OCI-LY3 (cell line): ENCODE data around the gene CDK12.
"Not testable (repeated sequence)": the region's sequence is repeated elsewhere in the genome, so short reads cannot be mapped to it uniquely, and the experiment has no call there.

Experiments used
- H2AFZ ChIP-seq: fragments of 200-600, 300-600 bp; shearing (Covaris generic); 2 replicates; pipeline ENCODE4 v1.6.0; 2014; ENCODE audit warnings: antibody characterized with exemption, low read depth, low read length
- H3K27ac ChIP-seq: fragments of 200-600, 300-600 bp; sonication (generic); 2 replicates; pipeline ENCODE4 v1.5.1; 2014; ENCODE audit warnings: mild to moderate bottlenecking, low read length, moderate library complexity, mixed read lengths
- H3K27me3 ChIP-seq: fragments of 200-600, 300-600 bp; sonication (generic); 2 replicates; pipeline ENCODE4 v1.6.1; 2014; ENCODE audit warnings: low read depth, low read length, mixed read lengths
- H3K36me3 ChIP-seq: fragments of 200-600, 300-600 bp; sonication (generic); replicated peaks from 2 replicates; pipeline ENCODE3; 2014; ENCODE audit warnings: low read depth, low read length, mixed read lengths
- H3K4me1 ChIP-seq: fragments of 300-600, 200-600 bp; sonication (generic); 2 replicates; pipeline ENCODE4 v1.6.1; 2014; ENCODE audit warnings: low read length, mixed read lengths
- H3K4me2 ChIP-seq: fragments of 200-600, 300-600 bp; sonication (generic); 2 replicates; pipeline ENCODE4 v1.6.1; 2014; ENCODE audit warnings: low read length, mixed read lengths
- H3K4me3 ChIP-seq: fragments of 300-600, 200-600 bp; sonication (generic); 2 replicates; pipeline ENCODE4 v1.5.1; 2014; ENCODE audit warnings: antibody characterized with exemption, mild to moderate bottlenecking, low read length, moderate library complexity
- H3K79me2 ChIP-seq: fragments of 300-600, 200-600 bp; shearing (Covaris generic); 2 replicates; pipeline ENCODE4 v1.6.1; 2014; ENCODE audit warnings: mild to moderate bottlenecking, low read length, mixed read lengths
- H3K9ac ChIP-seq: fragments of 300-600, 200-600 bp; shearing (Covaris generic); 2 replicates; pipeline ENCODE4 v1.6.0; 2014; ENCODE audit warnings: mild to moderate bottlenecking, low read length, moderate library complexity
- H3K9me3 ChIP-seq: fragments of 200-600, 300-600 bp; shearing (Covaris generic); 2 replicates; pipeline ENCODE4 v1.6.1; 2014; ENCODE audit warnings: low read length, mixed read lengths; ENCODE audit not compliant: insufficient read depth
- H4K20me1 ChIP-seq: fragments of 200-600, 300-600 bp; sonication (generic); 2 replicates; pipeline ENCODE4 v1.6.1; 2016; ENCODE audit warnings: low read length, mixed read lengths; ENCODE audit not compliant: insufficient read depth
- EZH2phosphoT487 ChIP-seq: fragments of 200-600 bp; shearing (Covaris generic); IDR thresholded peaks from 2 replicates; pipeline ENCODE4 v1.6.1; 2018; ENCODE audit warnings: antibody characterized with exemption, mixed run types, low read depth
- TF ChIP-seq, protein P1 (sequence below): fragments of 200-600, 300-600 bp; sonication (generic); IDR thresholded peaks from 2 replicates; pipeline ENCODE4 v1.5.1; 2014; ENCODE audit warnings: antibody characterized with exemption, low read length, low read depth

Gene CDK12

DNA sequence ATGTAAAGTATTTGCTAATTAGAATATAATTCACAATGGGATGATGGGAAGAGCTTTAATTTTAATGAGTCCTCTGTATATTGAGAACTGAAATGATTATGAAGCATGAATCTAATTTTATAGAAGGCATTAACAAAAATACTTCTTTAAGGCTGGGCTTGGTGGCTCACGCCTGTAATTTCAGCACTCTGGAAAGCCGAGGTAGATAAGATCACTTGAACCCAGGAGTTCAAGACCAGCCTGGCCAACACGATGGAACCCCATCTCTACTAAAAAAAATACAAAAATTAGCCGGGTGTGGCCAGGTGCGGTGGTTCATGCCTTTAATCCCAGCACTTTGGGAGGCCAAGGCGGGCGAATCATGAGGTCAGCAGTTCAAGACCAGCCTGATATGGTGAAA lies 12.0 kb downstream of the CDK12 start:
- TF ChIP-seq, protein P1, sequence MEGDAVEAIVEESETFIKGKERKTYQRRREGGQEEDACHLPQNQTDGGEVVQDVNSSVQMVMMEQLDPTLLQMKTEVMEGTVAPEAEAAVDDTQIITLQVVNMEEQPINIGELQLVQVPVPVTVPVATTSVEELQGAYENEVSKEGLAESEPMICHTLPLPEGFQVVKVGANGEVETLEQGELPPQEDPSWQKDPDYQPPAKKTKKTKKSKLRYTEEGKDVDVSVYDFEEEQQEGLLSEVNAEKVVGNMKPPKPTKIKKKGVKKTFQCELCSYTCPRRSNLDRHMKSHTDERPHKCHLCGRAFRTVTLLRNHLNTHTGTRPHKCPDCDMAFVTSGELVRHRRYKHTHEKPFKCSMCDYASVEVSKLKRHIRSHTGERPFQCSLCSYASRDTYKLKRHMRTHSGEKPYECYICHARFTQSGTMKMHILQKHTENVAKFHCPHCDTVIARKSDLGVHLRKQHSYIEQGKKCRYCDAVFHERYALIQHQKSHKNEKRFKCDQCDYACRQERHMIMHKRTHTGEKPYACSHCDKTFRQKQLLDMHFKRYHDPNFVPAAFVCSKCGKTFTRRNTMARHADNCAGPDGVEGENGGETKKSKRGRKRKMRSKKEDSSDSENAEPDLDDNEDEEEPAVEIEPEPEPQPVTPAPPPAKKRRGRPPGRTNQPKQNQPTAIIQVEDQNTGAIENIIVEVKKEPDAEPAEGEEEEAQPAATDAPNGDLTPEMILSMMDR = no peak
- no peak for TF ChIP-seq EZH2phosphoT487
- H3K27me3 ChIP-seq = no peaks in the 10 kb centered on the region
- no peaks in the 10 kb centered on the region for H3K9me3 ChIP-seq
- H3K36me3 ChIP-seq = peaks cover 30% of the 10 kb centered on the region
- H3K9ac ChIP-seq = no peak overlapping the region
- H3K4me1 ChIP-seq = no peaks in the 10 kb centered on the region
- no peak overlapping the region for H2AFZ ChIP-seq
- no peak overlapping the region for H3K4me3 ChIP-seq
- H3K27ac ChIP-seq = no peak overlapping the region
- H3K79me2 ChIP-seq = peaks cover 84% of the 10 kb centered on the region
- H4K20me1 ChIP-seq = 0 out of 2 replicates have a peak, but pooled peaks cover 6% of the 10 kb centered on the region
- no peak overlapping the region for H3K4me2 ChIP-seq

DNA sequence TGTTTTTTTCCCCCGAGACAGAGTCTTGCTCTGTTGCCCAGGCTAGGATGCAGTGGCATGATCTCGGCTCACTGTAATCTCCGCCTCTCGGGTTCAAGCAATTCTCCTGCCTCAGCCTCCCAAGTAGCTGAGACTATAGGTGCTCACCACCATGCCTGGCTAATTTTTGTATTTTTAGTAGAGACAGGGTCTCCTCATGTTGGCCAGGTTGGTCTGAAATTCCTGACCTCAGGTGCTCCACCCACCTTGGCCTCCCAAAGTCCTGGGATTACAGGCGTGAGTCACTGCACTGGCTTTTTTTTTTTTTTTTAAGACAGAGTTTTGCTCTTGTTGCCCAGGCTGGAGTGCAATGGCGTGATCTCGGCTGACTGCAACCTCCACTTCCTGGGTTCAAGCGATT lies 18.3 kb downstream of the CDK12 start:
- not testable (repeated sequence) for H2AFZ ChIP-seq, H3K4me2 ChIP-seq, H3K27me3 ChIP-seq, H3K4me3 ChIP-seq, H4K20me1 ChIP-seq, H3K9me3 ChIP-seq, H3K27ac ChIP-seq, H3K9ac ChIP-seq
- Histone ChIP-seq H3K4me1 (peaks cover 25% of the 10 kb centered on the region), H3K36me3 (peaks cover 15% of the 10 kb centered on the region), H3K79me2 (peaks cover 72% of the 10 kb centered on the region)

DNA sequence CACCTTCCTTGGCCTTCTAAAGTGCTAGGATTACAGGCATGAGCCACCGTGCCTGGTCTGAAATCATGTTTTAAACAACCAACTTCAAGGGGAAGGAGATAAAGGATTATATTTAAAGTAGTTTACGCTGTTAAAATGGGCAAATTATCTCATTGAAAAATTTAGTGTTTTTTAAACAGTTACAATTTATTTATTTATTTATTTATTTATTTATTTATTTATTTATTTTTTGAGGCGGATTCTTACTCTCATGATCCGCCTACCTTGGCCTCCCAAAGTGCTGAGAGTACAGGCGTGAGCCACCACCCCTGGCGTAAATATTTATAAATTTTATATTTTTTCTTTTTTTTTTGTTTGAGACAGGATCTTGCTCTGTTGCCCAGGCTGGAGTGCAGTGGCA lies 22.2 kb downstream of the CDK12 start:
- Histone ChIP-seq H3K4me3 (no peak overlapping the region), H3K36me3 (peaks cover 22% of the 10 kb centered on the region), H2AFZ (no peak overlapping the region), H3K9ac (no peak overlapping the region), H3K27me3 (no peaks in the 10 kb centered on the region), H3K27ac (peak overlapping the region; percentile 96), H3K4me1 (peaks cover 63% of the 10 kb centered on the region), H4K20me1 (no peaks in the 10 kb centered on the region; the same call in 1 of the 2 replicates), H3K9me3 (no peaks in the 10 kb centered on the region), H3K4me2 (no peak overlapping the region), H3K79me2 (peaks cover 80% of the 10 kb centered on the region)
- TF ChIP-seq, protein P1 = no peak
- TF ChIP-seq EZH2phosphoT487 = no peak

DNA sequence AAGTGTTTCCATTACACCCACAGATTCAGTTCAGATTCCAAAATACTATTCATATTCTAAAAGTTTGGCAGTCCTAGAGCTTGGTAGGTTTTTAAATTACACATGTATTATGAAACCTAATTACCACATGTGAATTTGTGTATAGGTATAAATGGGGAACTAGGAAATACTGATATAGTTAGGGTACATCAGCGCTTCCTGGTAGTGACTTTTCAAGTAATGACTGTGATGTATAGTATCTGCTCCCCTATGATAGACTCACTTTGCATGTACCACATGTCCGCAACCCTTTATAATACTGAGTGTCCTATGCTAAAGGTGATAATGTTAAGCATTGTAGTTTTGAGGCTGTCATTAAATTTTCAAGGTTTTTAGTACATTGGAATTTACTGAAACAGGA lies 22.9 kb downstream of the CDK12 start:
- H3K9ac ChIP-seq = peak overlapping the region; percentile 52
- H3K27me3 ChIP-seq = no peaks in the 10 kb centered on the region
- peak overlapping the region; percentile 96 for H3K27ac ChIP-seq
- peak overlapping the region; percentile 71 for H3K4me2 ChIP-seq
- H3K79me2 ChIP-seq = peaks cover 82% of the 10 kb centered on the region
- no peak overlapping the region for H2AFZ ChIP-seq
- peaks cover 70% of the 10 kb centered on the region for H3K4me1 ChIP-seq
- TF ChIP-seq, protein P1 = no peak
- TF ChIP-seq EZH2phosphoT487 = no peak
- H4K20me1 ChIP-seq = no peaks in the 10 kb centered on the region; the same call in 1 of the 2 replicates
- H3K36me3 ChIP-seq = peaks cover 21% of the 10 kb centered on the region
- H3K9me3 ChIP-seq = no peaks in the 10 kb centered on the region
- peak overlapping the region; percentile 45 for H3K4me3 ChIP-seq

DNA sequence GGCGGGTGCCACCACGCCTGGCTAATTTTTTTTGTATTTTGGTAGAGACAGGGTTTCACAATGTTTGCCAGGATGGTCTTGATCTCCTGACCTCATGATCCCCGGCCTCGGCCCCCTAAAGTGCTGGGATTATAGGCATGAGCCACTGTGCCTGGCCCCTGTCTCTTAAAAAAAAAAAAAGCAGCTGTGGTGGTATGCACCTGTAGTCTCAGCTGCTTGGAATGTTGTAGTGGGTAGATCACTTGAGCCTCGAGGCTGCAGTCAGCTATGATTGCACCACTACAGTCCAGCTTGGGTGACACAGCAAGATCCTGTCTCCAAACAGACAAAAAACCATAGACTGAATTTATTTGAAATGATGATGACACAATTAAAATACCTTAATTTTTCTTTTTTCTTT lies 24.3 kb downstream of the CDK12 start:
- Histone ChIP-seq H3K79me2 (peaks cover 73% of the 10 kb centered on the region), H3K4me3 (no peak overlapping the region)

More for the DNA sequence above, 24.3 kb downstream of the CDK12 start:
- Histone ChIP-seq H3K4me2 (peak overlapping the region; percentile 54; the same call in 1 of the 2 replicates), H3K9ac (no peak overlapping the region), H3K36me3 (peaks cover 21% of the 10 kb centered on the region), H3K9me3 (no peaks in the 10 kb centered on the region), H4K20me1 (no peaks in the 10 kb centered on the region), H3K27me3 (no peaks in the 10 kb centered on the region), H3K27ac (peak overlapping the region; percentile 96), H3K4me1 (peaks cover 70% of the 10 kb centered on the region), H2AFZ (no peak overlapping the region)
- no peak for TF ChIP-seq EZH2phosphoT487
- TF ChIP-seq, protein P1 = no peak
